NOMO-1 (cell line): ENCODE measurements around the gene CCDC57.

Experiments used
- DNase-seq, 2 experiments: peaks; one replicate each; lab custom pipeline; 2025; ENCODE audit not compliant: unreplicated experiment in 2 of 2; lab: John Stamatoyannopoulos, UW

The CCDC57 gene

GRCh38 chr17:82065638-82066303 is 146.9 kb downstream of the CCDC57 start, which contains the start of gene DUS1L:
Gene DUS1L, minus strand, starts transcription at chr17:82065804. Its CDS starts 745 bp downstream, at chr17:82065059.
- DNase-seq: peak; percentile 22 to 42

DNA sequence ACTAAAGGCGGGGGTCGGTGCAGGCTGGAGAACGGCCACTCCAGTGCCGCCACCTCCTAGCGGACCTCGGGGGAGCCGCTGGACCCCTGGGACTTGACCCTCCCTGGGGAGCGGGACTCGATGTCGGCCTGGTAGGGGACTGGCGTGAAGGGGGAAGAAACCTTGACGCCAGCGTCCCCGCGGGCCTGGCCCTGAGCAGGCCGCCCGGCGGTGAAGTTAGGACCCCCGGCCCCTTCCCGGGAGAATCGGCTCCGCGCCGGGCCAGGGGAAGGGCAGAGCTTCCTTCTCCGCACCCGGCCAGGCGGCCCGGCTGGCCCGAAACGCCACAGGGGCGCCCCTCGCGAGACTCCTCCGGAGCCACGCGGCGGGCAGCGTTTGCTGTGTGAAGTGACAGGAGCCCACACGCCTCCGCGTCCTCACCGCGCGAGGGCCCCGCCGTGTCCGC is 147.4 kb downstream of the CCDC57 start:
- DNase-seq: no peak

DNA sequence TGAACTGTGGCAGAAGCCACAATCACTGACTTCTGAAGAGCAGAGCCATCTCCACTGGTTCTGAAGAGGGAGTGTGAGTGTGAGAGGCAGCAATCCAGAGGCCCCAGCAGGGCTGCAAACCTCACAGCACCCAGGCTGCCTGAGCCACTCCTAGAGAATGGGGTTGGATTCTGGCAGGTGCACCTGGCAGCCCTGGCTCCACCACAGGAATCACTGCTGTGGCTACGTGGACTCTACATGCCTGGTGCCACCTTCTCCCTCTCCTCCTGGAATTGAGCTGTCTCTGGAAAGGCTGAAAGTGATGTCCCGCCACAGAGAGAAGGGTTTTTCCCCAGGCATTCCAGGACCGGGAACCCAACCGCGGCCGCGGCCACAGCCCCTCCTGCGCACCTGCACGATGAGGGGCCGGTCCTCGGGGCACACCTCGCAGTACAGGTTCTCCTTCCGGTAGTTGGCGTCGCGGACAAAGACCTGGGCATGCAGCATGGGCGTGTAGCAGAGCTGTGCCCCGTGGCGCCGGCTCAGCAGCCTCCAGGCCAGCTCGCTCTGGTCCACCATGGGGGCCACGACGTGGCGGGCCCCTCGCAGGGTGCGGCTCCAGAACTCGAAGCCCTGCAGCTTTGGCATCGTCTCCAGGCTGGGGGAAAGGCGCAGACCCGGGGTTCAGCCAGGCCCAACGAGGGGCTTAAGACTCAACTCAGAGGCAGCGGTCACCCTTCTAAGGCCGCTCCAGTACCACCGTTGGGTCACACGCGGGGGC is 148.0 kb downstream of the CCDC57 start:
- DNase-seq: peak in 1 of 2 experiments; percentile 5

DNA sequence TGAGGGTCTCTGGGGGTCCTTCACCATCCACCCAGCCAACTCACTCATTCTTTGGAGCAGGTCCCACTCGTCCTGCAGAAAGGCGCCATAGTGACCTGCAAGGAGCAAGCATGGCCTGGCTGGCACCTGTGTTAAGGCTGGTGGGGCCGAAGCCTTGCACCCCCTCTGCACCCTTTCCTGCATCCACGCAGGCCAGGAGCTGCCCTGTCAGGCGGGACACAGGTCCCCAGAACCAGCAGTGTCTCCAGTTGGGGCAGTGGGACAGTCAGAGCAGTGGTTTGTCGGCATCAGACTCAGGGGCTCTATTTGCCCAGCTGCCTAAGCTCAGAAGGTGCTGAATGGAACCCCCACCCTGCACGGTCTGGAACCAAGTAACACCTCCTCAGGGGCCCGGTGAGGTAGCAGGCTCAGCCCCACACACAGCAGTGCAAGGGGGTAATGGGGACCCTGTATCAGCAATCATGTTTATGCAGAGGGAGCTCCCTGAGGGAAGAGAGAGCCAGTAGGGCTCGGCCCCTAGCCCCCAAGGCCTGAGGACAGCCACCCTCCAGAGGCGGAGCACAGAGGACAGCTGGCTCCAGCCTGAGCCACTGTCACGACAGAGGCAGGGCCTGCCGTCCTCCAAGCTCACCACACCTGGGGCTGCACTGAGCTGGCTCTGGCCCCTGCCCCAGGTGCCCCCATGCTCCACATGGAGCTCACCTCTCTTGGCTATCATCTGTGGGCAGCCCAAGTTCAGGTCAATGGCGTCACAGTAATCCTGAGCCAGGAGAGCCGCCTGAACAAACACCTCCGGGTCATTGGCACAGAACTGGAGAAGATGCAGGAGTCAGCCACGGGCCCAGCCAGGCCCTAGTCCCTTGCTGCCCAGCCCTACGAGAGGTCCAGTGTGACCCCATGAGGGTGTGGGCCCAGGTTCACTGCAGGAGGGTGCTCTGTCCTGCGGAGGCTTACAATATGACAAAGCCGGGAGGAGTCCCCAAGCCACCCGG is 148.9 kb downstream of the CCDC57 start:
- no peak for DNase-seq

DNA sequence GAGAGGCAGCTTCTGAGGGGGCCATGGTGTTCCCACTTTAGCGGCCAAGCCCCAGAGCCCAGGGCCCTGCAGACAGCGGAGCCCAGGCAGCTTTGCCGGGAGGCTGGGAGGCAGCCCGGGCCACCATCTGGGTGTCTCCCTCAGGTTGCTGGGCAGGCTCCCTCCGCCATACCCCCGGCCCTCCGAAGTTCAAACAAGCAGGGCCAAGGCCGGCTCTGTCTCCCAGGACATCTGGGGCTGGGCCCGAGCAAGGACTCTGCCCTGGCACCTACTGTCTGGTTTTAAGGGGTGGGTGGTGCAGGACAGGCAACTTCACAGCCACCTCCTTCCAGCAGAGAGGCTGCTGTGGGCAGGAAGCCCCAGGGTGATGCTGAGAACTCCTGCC is 149.7 kb downstream of the CCDC57 start:
- DNase-seq: no peak

- no peak for DNase-seq
Measured at GRCh38 chr17:82062076-82062983, 150.3 kb downstream of the CCDC57 start.

DNA sequence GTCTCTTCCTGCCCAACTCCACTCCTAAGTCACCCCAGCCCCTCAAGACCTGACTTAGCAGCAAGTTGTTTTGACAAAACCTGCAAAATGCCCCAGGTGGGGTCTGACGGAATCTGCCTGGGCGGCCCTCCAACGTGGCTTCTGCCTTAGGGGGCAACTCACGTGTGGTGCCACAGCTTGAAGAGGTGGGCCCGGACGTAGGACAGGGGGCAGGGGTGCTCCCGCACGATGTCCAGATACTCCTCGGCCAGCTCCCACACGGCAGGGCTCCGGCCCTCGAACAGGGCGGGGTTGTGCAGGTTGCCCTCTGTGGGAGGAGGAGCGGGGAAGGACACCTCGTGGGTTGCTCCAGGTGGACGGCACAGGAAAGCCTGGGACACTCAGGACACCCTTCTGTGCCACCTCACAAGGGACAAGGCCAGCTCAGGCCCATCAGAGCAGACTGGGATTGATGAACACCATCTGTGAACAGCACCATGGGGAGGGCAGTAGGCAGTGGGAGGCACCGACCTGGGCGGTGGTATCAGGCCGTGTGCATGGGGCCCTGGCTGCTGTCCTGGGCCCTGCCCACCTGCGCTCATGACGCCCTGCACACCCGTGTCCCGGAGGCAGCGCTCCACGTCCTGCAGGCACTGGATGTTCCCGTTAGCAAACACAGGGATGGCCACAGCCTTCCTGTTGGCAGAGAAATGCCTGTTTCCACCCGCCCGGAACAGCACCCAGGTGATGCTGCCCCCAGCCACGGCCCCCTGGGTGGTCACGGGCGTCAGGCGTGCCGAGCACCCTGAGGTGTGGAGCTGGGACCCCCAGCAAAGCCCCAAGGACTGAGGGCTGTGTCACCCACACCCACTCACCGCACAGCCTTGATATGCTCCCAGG is 151.4 kb downstream of the CCDC57 start:
- no peak for DNase-seq

DNA sequence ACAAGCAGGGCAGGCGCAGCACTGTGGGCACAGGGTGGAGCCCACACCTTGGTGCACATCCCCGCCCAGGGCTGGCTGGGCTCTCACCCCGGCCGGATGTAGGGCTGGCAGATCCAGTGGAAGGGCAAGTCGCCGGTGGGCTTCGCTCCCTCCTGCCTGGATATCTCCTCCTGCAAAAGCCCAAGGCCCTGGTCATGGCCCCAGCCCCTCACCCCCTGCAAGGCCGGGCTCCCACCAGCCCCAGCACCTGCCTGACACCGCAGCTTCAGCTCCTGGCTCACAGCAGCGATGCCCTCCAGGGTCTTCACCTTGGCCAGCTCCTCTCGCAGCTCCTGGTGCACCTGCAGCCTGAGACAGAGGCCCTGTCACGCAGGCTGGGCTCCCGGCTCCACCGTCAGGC is 152.0 kb downstream of the CCDC57 start:
- DNase-seq: no peak

DNA sequence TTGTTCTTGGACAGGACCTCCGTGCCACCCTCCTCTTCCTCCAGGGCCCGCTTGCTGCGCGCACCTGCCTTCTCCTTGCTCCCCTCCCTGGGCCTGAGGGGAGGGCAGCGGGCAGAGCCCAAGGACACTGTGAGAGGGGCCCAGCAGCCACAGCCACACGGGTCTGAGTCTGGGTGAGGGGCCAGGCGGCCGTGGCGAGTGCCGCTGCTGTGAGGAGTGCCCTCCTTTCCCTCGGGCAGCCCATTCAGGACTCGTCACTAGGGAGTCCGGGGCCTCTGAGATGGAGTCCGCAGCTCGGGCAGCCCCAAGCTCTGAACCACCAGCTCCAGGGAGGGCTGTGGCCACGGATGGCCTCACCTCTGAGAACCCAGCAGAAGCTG is 152.7 kb downstream of the CCDC57 start:
- DNase-seq: no peak

GRCh38 chr17:82059272-82060000 is 153.2 kb downstream of the CCDC57 start:
- DNase-seq: no peak

GRCh38 chr17:82058855-82059249 is 153.8 kb downstream of the CCDC57 start:
- DNase-seq: no peak

DNA sequence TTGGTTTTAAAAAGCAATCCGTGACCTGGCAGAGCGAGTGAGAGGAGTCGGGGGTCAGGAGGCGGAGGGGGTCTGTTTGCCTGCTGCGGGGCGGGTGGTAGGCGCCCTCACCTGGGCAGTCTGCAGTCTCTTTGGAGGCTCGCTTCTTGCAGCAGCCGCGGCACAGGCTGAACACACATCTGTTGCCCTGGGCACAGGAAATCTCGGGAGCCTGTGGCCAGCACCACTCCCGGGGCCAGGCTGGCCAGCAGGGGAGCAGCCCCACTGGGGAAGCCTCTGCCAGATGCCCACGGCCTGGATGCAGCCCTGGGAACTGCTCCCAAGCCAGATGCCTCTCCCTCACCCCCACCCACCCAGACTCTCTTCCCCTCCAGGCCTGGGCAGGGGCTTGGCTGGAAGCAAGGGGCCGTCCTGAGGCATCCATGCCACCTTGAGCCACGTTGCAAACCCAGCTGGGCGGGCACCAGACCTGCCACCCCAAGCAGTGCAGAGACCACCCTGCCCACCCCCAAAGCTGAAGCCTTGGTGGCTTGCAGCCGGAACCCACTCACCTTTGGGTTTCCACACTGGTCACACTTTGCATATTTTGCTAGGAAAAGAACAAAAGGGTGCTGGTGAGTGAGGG is 154.3 kb downstream of the CCDC57 start:
- no peak for DNase-seq

DNA sequence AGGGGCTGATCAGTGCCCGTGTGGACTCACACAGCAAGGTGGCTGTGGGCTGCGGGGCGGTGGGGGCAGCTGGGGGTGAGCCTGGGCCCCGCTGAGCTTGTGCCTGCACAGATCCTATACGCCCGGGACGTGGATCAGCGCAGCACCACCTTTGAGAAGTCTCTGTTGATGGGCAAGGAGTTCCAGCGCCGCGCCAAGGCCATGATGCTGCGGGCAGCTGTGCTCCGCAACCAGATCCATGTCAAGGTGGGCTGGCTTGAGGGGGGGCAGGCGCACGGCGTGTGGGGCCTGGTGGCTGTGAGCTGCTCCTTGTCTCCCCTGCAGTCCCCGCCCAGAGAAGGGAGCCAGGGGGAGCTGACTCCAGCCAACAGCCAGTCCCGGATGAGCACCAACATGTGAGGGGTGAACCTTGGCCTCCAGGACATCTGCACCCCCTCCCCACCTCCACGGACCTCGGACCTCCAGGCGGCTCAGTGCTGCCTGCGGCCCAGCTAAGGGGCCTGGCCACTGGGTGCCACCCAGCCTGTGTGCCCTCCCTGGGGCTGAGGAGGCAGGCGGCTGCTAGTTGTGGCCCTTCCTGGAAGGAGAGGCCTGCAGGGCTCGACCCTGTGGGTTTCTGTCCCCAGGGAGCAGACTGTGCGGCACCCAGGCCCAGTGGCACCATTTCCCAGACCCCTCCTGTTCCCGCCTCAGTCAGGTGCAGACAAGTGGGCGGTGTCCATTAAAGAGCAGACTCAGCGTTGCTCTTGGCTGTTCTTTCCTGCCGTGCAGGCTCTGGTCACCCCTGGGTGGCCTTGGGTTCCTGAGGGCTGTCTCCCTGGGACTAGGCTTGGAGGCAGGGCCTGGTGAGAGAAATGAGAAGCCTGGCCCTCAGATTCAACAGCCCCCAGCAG is 155.7 kb downstream of the CCDC57 start:
- DNase-seq: no peak

DNA sequence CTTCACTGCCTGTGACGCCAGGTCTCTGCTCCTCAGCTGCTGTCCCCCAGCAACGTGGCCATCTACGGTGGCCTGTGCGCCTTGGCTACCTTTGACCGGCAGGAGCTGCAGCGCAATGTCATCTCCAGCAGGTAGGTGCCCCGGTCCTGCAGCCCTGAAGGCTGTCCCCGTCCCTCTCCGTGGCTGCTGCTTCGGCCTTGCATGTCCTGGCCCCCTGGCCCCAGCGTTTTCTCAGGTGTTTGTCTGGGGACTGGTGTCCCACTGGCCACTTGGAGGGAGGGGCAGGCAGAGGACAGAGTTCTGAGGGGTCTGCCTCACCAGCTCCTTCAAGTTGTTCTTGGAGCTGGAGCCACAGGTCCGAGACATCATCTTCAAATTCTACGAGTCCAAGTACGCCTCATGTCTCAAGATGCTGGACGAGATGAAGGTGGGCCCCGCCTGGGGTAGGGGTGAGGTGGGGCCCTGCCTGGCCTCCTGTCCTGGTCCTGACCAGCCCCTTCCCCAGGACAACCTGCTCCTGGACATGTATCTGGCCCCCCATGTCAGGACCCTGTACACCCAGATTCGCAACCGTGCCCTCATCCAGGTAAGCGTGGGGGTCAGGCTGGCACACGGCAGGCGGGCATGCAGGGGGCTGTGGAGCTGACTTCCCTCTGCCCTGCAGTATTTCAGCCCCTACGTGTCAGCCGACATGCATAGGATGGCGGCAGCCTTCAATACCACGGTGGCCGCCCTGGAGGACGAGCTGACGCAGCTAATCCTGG is 156.5 kb downstream of the CCDC57 start:
- no peak for DNase-seq

DNA sequence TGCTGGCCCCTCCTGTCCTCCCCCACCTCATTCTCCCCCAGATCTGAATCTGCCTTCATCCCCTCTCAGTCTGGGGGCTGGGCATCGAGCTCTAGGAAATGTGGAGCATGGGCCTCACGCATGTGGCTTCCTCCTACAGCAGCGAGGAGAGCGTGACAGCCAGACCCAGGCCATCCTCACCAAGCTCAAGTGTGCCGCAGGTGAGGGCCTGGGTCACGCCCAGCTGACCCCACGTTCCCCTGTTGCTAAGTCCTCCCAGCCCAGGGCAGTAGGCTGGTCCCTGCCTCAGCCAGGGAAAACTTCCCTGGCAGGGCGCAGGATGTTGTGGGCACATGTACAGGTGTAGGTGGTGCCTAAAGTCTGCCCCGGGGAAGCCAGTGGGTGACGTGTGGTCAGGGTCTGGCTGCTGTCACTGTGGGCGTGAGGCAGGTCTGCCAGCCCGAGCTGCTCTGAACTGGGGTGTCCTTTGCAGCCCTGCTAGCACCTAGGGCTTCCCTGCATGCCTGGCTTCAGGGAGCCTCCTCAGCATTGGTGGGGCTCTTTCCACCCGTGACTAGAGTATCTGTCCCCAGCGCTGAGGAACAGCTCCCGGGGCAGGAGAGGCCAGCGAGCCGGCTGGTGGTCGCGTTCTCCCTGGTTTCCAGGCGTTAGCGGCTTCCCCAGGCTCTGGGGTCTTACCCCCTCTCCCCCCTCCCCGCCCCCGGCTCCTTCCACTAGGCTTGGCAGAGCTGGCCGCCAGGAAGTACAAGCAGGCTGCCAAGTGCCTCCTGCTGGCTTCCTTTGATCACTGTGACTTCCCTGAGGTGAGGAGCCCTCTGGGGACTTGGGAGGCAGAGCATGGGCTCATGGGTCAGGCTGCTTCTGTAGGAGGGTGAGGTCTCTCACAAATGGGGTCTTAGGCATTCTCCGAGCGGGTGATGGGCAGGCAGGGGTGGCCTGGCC is 157.3 kb downstream of the CCDC57 start:
- DNase-seq: no peak
